Neural progenitor cell (in vitro differentiated cells): ENCODE measurements around the gene LMTK2.

Experiments used
- CTCF ChIP-seq: fragments of 200-600 bp; sonication (generic); IDR thresholded peaks from 2 replicates; pipeline ENCODE4 v1.5.1; 2017; ENCODE audit warnings: antibody characterized with exemption, mild to moderate bottlenecking
- EZH2 ChIP-seq: fragments of 200-600 bp; sonication (generic); IDR thresholded peaks from 2 replicates; pipeline ENCODE4 v1.6.1; 2017; ENCODE audit warnings: antibody characterized with exemption, mild to moderate bottlenecking, moderate library complexity

- TF ChIP-seq CTCF: no peak
- no peak for TF ChIP-seq EZH2
Observed at GRCh38 chr7:98252425-98253054, 145.9 kb downstream of the LMTK2 start.
